ENCODE data around the gene GALNT18. TPM values are rescaled to one million over a fixed set of nuclear protein-coding genes. Genes with fewer than 3 reads are reported as not detected.

The GALNT18 gene
- total and polyA plus RNA-seq, 8 donors: 2.0 to 8.9 (median 4.7) TPM

- Histone ChIP-seq H3K4me3 (no peak overlapping the region), H3K4me1 (peaks cover 0 to 8% (median 6%) of the 10 kb centered on the region in 3 donors), H3K27ac (no peak overlapping the region), H3K27me3 (no peaks in the 10 kb centered on the region), H3K36me3 (no peaks in the 10 kb centered on the region), H3K9me3 (no peaks in the 10 kb centered on the region)
- intact Hi-C loops (cut with DNase I): no loop called here
- FAIRE-seq: no peak
- TF ChIP-seq CTCF (IDR thresholded peaks at IDR 0.05): no peak
- ATAC-seq: no peak
- DNase-seq: no peak
- 95 to 96% methylated on average over 1 of the region's 1 CpG for WGBS, 2 donors
Measured at GRCh38 chr11:11312738-11313137, 309.1 kb downstream of the GALNT18 start.

- ATAC-seq (no peak), DNase-seq (no peak), FAIRE-seq (no peak)
Measured at GRCh38 chr11:11311169-11311568, 310.6 kb downstream of the GALNT18 start.

GRCh38 chr11:11309906-11310305 lies 311.9 kb downstream of the GALNT18 start:
- DNase-seq: no peak
- TF ChIP-seq CTCF (IDR thresholded peaks at IDR 0.05): no peak
- no peak for FAIRE-seq
- Histone ChIP-seq H3K4me3 (no peak overlapping the region), H3K36me3 (no peaks in the 10 kb centered on the region), H3K27me3 (no peaks in the 10 kb centered on the region), H3K4me1 (peaks cover 0 to 8% (median 6%) of the 10 kb centered on the region in 3 donors), H3K27ac (no peak overlapping the region), H3K9me3 (no peaks in the 10 kb centered on the region)
- no peak for ATAC-seq
- intact Hi-C loops (cut with DNase I): no loop called here
- 90 to 93% methylated on average over 2 of the region's 2 CpGs for WGBS, 2 donors

More at GRCh38 chr11:11311169-11311568, 310.6 kb downstream of the GALNT18 start:
- no peaks in the 10 kb centered on the region for H3K27me3 ChIP-seq
- intact Hi-C loops (cut with DNase I): no loop called here
- H3K27ac ChIP-seq: no peak overlapping the region
- no peaks in the 10 kb centered on the region for H3K9me3 ChIP-seq
- 84 to 89% methylated on average over 3 of the region's 3 CpGs for WGBS, 2 donors
- no peaks in the 10 kb centered on the region for H3K36me3 ChIP-seq
- no peak for TF ChIP-seq CTCF (IDR thresholded peaks at IDR 0.05)
- peaks cover 0 to 8% (median 6%) of the 10 kb centered on the region in 3 donors for H3K4me1 ChIP-seq
- no peak overlapping the region for H3K4me3 ChIP-seq

- intact Hi-C loops (cut with DNase I): no loop called here
- H3K4me1 ChIP-seq: no peaks in the 10 kb centered on the region
- DNase-seq: no peak
- no peak for FAIRE-seq
- no peak for TF ChIP-seq CTCF (IDR thresholded peaks at IDR 0.05)
- H3K27me3 ChIP-seq: no peaks in the 10 kb centered on the region
- 54 to 74% methylated on average over 1 of the region's 1 CpG for WGBS, 2 donors
- ATAC-seq: no peak
- no peaks in the 10 kb centered on the region for H3K9me3 ChIP-seq
- H3K27ac ChIP-seq: no peak overlapping the region
- H3K4me3 ChIP-seq: no peak overlapping the region
- H3K36me3 ChIP-seq: no peaks in the 10 kb centered on the region
Measured at GRCh38 chr11:11308249-11308648, 313.6 kb downstream of the GALNT18 start.

- ATAC-seq (no peak), FAIRE-seq (no peak), DNase-seq (no peak)
- Histone ChIP-seq H3K27me3 (no peaks in the 10 kb centered on the region), H3K9me3 (no peaks in the 10 kb centered on the region), H3K36me3 (no peaks in the 10 kb centered on the region), H3K27ac (no peak overlapping the region), H3K4me3 (no peak overlapping the region), H3K4me1 (no peaks in the 10 kb centered on the region)
- TF ChIP-seq CTCF (IDR thresholded peaks at IDR 0.05): no peak
- intact Hi-C loops (cut with DNase I): no loop called here
- WGBS, 2 donors: 63 to 68% methylated on average over 2 of the region's 2 CpGs
Measured at GRCh38 chr11:11306855-11307254, 314.9 kb downstream of the GALNT18 start.

All from pancreas (tissue), 10 donors.